CD4-positive, alpha-beta T cell treated with Interleukin-17A for 1 hour (primary cell): Measurements from ENCODE around the gene ELK3.
A peak's percentile ranks its signal among the peaks of the same experiment; 100 is the strongest.
"Not testable (repeated sequence)": the region's sequence is repeated elsewhere in the genome, so short reads cannot be mapped to it uniquely, and the experiment has no call there.

ENCODE experiments used
- DNase-seq: peaks from one replicate; pipeline ENCODE4 v3.0.0-alpha.2; 2020

The ELK3 gene

DNA sequence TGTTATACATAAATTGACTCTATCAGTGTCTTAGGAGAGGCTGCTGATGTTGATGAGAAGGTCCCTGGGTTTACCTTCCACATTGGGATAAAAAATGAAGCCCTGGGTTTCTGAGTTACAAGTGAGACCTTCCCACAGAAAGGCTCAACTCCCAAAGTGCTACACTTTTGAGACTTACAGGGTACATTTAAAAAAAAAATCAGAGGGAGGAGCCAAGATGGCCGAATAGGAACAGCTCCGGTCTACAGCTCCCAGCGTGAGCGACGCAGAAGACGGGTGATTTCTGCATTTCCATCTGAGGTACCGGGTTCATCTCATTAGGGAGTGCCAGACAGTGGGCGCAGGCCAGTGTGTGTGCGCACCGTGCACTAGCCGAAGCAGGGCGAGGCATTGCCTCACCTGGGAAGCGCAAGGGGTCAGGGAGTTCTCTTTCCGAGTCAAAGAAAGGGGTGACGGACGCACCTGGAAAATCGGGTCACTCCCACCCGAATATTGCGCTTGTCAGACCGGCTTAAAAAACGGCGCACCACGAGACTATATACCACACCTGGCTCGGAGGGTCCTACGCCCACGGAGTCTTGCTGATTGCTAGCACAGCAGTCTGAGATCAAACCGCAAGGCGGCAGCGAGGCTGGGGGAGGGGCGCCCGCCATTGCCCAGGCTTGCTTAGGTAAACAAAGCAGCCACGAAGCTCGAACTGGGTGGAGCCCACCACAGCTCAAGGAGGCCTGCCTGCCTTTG is 121.7 kb downstream of the ELK3 start:
- peak; percentile 61 for DNase-seq

DNA sequence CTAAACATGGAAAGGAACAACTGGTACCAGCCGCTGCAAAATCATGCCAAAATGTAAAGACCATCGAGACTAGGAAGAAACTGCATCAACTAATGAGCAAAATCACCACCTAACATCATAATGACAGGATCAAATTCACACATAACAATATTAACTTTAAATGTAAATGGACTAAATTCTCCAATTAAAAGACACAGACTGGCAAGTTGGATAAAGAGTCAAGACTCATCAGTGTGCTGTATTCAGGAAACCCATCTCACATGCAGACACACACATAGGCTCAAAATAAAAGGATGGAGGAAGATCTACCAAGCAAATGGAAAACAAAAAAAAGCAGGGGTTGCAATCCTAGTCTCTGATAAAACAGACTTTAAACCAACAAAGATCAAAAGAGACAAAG is 123.6 kb downstream of the ELK3 start:
- DNase-seq, result not testable (repeated sequence)
